Stimulated activated CD4-positive, alpha-beta T cell treated with anti-CD3 and anti-CD28 coated beads, Interleukin-12 subunit alpha, Interleukin-12 subunit beta, amount 100 ng/mL, for 24 hours (primary cell): ENCODE measurements around the gene PRLR.
A peak's percentile ranks its signal among the peaks of the same experiment; 100 is the strongest.

Source experiments
- DNase-seq, 2 experiments: peaks; one replicate each; pipeline ENCODE4 v3.0.0-alpha.2; 2020; ENCODE audit warnings: low read depth in 2 of 2

PRLR gene

GRCh38 chr5:35233601-35234000 is 3.3 kb upstream of the PRLR start:
- no peak for DNase-seq

GRCh38 chr5:35233121-35233520 is 2.8 kb upstream of the PRLR start:
- no peak for DNase-seq

- DNase-seq = no peak
Measured at GRCh38 chr5:35232124-35232523, 1.8 kb upstream of the PRLR start.

DNA sequence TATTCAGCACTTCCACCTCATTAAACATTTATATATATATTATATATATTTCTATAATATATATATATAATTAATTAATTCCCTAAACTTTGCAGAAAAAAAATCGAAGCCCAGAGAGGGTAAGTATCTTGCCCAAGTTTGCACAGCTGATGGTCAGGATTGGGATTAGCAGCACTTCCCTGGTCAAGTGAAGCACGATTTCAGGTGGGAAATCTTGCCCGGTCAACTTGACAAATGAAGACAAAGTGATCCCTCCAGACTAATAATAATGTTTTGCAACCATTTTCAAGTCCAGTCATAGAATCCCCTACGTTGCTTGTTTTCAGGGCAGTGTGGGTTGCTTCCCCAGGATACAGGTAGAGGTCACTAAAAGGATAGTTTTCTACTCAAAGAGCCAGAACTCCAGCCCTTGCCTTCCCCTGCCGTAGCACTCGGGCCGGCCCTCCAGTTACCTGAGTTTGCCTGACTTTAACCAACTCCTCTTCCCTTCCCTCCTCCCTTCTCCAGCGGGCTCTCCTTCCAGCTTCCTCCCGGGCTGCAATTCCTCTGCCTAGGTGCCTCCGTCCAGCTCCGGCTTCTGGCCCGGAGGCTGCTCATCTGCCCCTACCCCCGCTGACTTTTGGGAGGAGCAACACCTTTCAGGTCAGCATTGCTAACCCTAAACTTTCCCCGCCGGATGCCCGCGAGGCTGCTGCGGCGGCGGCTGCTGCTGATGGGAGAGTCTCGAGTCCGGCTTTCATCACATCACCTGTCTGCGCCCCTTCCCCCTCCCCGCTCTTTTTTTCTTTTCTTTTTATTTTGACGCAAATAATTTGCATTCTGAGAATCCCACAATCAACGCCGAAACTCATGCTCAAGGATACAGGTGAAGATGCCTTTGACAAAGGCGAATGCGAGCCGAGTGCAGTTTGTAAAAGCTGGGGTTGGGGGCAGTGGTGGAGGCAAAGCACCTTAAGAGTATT is 930 bp downstream of the PRLR start:
- DNase-seq = no peak

- DNase-seq = no peak
Measured at GRCh38 chr5:35228310-35228709, 2.0 kb downstream of the PRLR start.

DNA sequence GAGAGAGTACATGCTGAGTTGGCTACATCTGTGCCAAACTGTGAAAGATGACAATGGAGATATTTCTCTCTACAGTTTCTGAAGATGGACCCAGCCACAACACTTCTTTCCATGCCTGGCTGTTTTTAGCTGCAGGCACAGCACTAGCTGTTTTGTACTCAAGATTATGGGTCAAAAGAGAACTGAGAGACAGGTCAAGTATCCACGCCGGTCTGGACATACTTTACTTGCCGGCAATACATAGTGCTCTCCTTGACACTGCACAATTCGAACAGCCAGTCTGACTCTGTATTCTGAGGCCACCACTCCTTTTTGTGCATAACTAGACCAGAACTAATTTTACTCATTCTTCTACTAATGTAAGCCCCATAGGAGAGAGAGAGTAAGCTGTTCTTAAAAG is 2.6 kb downstream of the PRLR start:
- DNase-seq = no peak

- no peak for DNase-seq
Measured at GRCh38 chr5:35223787-35224395, 6.4 kb downstream of the PRLR start.

GRCh38 chr5:35220967-35221366 is 9.3 kb downstream of the PRLR start:
- no peak for DNase-seq

DNA sequence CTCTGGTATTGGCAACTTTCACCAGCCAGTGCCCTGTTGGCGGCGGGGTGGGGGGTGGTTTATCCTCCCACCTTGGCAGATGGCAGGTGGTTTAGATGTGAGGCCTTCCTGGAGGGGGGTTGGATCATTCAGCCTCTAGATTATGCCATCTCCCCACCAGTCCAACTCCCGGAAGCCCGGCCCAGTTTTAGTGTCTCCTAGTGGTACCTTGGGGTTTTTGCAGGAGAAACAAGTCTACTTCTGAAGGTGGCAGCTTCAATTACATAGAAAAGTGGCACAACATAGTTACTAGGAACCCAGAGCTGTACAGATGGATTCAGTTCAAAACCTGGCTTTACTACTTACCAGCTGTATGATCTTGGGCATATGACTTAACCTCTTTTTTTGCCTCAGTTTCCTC is 11.3 kb downstream of the PRLR start:
- DNase-seq = no peak

- no peak for DNase-seq
Measured at GRCh38 chr5:35214051-35214450, 16.2 kb downstream of the PRLR start.

DNA sequence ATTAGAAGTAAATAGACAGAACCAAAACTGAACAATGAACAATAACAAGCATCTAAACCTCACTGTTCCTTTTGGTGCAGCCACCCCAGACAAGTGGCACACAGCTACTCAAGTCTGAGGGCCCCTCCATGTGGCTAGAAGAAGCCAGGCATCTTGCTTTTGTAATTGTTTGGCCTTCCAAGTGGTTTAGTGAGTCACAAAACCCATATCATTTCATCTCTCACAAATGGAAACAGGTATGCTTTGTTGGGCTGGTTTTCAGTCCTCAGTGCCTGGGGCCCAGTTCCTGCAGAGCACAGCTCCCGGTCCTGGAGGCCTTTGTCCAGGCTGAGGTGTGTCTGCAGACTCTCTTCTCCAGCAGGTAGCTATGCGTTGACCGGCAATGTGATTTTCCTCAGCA is 16.7 kb downstream of the PRLR start:
- DNase-seq = no peak

- DNase-seq = no peak
Measured at GRCh38 chr5:35212122-35212982, 17.9 kb downstream of the PRLR start.

DNA sequence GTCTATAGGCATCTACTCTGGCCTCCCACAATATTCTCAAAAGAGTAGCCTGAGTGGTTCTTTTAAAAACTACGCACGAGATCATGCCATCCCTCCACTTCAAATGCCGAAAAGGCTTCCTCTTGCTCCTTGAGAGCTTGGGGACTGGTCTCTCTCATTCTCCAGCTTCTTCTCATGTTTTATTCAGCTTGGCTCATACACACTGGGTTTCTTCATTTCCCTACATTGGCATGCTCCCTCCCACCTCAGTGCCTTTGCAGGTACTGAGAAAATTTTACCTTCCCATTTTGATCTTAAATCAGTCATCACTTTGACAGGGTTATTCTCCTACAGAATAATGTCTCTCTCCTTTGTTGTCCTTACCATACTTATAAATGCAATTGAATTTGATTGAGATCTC is 20.4 kb downstream of the PRLR start:
- DNase-seq = no peak

DNA sequence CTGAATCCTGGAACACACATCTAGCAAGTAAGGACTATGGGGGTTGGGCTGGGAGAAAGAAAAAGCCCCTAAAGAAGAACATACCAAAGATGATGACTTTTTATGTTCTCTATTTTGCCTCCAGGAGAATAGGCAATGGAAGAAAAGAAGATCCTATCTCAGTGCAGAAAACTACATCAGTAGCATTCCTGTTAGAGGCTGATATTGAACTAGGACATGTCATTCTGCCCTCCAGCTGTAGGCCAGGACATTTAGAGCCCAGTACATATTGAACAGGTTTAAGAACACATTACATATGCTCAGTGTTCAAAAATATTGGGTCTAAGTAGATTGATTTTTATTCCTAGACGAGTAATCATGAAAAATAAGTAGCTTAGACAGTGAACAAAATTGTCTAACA is 24.7 kb downstream of the PRLR start:
- no peak for DNase-seq

DNA sequence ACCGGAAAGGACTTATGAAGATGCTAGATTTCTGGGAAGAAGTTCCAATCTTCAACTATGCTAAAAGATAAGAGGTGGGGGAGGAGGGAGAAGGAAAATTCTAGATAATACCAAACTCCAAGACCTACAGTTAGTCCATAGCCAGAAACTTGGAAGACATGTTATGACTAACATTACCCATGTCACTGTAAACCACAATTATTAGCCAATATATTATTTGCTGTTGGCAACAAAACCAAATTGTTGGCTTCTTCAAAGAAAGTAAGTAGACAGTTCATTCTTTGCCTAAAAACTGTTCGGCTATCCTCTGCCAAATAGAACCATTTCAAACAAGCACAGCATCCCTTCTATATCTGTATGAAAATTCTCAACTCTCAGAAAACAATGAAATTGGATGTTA is 25.1 kb downstream of the PRLR start:
- no peak for DNase-seq

- no peak for DNase-seq
Measured at GRCh38 chr5:35203403-35203802, 26.9 kb downstream of the PRLR start.

DNA sequence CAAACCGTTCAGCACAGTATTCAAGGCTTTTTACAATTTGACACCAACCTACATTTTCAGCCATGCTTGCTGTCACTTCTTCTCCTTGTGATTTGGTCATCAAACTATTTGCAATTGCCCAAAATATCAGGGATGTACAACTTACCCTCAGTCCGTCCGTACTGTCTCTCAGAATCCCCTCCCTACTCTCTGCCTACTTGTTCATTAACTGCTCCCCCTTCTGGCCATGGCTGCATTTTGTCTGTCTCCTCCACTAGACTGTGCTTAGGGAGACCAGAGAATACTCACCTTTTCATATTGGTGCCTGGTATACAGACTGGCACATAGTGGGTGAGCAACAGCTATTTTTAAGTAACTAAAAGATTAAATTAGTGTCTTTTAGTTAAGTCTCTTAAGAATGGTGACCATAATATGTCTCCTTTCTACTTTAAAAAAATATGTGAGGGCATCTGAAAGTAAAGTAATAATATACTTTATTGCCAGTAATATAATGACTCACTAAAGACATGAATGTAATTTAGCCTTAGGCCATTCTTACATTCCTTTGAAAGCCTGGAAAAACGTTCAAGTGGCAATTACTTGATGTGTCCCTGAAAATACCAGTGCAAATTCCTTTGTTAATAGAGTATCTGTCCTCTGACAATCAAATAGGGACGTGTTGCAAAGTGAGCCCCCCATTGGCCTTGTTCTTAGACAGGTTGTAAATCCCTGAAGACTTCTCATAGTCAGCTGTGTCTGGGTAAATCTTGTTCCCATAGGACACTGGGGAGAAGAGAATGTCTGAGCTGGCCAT is 27.8 kb downstream of the PRLR start:
- peak in 1 of 2 experiments; percentile 45 for DNase-seq

DNA sequence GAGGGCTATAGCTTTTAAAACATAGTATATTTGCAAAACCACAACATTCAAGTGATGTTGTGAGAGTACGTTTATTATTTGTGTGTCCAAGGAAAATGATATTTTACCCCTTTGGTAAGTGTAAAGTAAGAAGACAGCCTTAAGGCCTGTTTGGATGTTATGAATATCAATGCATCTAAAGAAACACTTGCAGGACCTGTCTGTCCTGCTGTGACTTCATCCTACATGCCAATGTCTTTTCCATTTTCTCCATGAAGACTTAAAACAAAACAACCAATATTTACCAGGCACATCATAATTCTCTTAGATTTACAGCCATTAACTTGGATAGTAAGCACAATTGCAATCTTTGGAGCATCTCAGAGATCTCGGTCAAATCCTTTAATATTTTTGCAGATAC is 29.0 kb downstream of the PRLR start:
- no peak for DNase-seq

GRCh38 chr5:35199886-35200285 is 30.4 kb downstream of the PRLR start:
- DNase-seq = no peak

DNA sequence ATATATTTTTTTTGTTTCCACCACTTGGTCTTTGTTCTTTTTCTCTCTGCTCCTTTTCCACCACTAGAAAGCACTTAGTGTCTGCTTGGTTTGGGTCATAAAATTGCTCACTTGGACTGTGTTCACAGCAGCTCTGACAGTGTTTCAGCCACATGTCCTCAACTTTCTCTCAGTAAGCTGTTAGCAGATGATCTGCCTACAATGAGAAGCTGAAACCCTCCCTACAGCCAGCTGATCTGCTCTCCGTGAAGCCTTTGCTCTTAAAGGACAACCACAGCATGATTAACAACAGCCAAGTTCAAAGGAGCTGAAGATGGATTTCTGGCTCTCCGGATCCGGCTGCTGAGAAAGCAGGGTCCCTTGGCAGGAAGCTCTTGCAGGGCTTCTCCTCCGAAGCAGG is 31.6 kb downstream of the PRLR start:
- no peak for DNase-seq

DNA sequence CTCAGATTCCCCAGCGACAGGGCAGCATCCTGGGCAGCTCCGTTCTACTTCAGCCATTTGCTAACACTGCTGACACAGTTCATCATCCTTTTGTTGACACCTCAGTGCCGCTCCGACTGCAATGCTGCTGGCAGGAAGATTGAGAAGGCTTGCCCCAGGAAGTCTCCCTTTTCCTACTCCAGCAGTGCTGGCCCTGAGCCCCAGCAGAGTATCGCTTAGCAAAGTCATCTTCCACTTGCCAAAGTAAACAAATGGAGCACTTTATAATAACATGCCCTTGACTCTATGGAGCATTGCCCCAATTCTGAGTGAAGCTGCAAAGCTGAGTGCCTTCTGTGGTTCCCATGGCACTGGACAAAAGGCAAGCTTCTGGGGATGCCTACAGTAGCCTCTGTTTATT is 32.2 kb downstream of the PRLR start:
- DNase-seq = no peak

DNA sequence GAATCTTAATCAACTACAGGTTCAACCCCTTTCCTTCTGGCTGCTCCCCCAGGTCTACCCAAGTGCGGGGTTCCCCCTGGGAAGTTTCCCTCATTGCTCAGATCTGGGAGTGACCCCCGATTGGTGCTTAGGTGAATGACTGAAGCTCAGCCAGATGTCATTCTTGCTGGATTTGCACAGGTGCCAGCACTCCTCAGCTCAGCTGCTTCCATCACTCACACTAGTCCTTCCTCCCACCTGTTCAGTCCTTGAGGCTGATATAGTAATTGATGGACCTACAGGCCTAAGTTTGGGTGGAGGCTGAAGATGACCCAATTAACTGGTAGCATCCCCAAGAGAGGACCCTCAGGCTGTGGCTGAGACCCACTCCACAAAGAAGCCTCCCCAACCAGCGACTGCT is 32.9 kb downstream of the PRLR start:
- no peak for DNase-seq
